OCI-M1 (cell line): ENCODE data around the gene MRPL11.
"Not testable (repeated sequence)": the region's sequence is repeated elsewhere in the genome, so short reads cannot be mapped to it uniquely, and the experiment has no call there.

Experiments
- DNase-seq: peaks from one replicate; lab custom pipeline; 2025; lab: John Stamatoyannopoulos, UW

MRPL11 gene

DNA sequence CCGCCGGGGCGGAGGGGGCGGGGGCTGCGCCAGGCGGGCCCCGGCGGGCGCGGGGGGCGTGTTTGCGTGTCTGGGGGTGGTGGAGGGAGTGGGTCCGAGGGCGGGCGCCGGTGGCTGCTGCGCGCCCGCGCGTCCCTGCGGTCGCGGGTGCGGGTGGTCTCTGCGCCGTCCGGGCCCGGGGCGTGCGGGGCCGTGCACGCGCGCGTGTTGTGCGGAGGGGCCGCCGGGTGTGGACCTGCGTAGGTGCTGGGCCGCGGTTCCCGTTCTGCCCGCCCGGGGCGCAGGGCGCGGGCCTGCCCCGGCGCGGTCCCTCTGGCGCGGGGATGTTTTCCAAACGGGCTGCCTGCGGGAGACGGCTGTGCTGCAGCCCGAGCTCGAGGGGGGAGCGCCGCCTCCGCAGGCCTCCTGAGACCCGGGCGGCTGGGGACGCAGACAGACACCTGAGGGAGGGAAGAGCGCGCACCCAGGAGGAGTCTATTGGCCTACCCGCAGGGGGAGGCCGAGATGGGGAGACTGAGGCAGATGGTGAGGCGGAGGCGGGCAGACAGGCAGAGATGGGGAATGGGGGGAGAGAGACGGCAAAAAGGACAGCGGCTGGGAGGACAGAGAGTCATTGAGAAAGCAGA, 28.5 kb upstream of the MRPL11 start:
- DNase-seq: peak; percentile 43

DNA sequence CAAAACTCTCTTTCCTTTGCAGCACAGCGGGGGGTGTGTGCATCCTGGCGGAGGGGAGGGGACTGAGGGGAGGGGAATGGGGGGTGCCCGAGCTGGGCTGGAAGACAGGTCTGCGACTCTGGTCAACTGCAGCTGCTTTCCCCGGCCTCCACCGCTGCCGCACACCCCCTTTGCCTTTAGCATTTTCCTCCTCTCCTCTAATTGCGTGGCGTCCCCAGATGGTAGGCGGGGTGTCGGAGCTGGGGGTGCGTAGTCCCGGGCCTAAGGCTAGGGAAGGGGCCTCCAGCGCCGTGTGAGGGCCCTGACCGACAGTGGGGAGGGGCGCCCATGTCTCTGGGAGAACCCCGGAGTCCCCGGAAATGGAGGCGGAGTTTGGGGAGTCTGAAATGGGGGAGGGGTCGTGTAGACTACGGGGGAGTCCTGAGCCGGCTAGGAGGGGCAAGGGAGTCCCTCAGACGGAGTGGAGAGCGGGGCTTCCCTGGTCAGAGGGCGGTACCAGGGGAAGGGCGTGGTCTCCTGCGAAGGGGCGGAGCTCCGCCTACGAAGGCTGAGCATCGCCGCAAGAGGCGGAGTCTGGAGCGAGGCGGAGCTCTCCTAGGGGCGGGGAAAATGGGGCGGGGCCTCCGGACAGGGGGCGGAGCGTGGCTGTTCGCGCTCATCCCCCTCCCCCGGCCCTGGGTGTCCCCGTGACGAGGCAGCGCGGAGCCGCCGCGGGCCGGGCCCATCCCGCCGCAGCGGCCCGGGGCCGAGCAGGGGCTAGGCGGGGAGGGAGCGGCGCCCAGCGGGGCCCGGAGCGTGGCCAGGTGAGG, 27.8 kb upstream of the MRPL11 start, which contains the start of gene PELI3:
Gene PELI3 (plus strand): TSS at position 681 of the 809 bp plus-strand sequence. CDS start 1,224 bp downstream, outside the sequence.
- DNase-seq: peak; percentile 94

DNA sequence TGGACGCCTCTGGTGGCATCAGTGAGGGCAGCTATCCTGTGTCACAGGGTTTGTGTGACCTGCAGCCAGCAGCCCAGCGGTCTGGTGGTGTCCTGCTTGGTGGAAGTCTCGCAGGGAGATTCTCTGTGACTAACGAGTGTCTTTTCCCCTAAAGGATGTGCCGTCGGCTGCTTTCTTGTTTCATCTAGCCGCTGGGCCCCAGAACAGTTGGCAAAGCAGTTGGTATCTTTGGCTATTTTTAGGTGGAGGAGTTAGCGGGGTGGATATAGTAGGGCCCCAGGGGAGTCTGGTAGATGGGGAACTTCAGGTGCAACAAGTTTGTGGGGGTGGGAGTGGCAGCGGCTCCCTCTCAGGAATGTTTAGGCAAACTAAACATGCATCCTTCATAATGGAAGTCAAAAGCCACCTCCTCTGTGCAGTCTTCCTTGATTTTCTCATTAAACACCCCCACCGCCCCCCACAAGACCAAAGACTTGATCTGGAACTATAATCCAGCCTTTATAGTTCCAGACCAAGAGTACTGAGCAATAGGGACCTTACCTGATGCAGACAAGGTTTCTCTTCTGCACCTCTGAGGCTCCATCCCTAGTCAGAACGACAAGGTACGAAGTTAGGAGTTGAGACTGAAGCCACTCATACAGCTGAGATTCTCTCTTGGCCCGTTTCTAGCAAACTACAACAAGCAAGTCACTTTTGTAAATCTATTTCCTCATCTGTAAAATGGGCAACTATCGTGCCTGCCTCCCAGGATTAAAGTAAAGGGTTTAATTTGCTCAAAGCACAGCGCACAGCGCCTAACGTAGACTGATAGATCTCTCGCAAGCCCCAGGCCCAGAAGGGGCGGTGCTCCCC, 27.0 kb upstream of the MRPL11 start:
- DNase-seq: peak; percentile 25

DNA sequence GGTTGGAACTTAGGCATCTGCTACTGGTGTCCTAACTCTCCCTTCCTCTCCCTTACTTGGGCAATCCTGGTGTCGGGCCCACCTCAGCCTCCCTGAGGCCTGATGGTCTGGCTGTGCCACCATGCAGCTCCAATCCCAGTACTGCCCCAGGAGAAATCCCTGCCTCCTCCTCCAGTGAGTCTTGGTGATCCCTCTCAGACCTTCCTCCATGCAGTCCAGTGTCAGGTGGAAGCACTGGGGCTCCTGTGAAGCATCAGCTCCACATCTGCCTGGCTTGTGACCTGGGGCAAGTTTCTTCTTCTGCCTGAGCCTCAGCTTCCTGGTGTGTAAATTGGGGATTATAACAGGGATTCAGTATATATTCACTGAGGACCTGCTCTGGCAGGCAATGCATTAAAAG, 26.3 kb upstream of the MRPL11 start:
- no peak for DNase-seq

DNA sequence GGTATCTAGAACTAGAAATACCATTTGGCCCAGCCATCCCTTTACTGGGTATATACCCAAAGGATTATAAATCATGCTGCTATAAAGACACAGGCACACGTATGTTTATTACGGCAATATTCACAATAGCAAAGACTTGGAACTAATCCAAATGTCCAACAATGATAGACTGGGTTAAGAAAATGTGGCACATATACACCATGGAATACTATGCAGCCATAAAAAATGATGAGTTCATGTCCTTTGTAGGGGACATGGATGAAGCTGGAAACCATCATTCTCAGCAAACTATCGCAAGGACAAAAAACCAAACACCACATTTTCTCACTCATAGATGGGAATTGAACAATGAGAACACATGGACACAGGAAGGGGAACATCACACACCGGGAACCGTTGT, 25.5 kb upstream of the MRPL11 start:
- not testable (repeated sequence) for DNase-seq

DNA sequence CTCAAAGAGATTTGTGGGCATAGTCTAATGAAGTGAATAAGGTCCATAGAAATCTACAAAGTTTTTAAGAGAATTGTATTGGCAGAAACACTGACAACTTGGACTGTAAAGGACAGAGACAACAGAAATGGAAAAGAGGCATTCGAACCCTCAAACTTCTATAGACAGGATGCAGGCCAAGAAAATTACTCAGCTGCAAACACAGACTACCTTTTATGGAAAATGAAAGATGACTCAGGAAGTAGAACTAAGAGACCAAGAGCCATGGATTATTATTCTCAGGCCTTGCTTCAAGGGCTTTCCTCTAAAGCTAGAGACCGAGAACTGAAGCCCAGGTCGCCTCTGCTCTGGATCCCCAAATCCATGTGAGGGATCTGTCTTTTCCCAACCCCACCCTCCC, 24.3 kb upstream of the MRPL11 start:
- no peak for DNase-seq

DNA sequence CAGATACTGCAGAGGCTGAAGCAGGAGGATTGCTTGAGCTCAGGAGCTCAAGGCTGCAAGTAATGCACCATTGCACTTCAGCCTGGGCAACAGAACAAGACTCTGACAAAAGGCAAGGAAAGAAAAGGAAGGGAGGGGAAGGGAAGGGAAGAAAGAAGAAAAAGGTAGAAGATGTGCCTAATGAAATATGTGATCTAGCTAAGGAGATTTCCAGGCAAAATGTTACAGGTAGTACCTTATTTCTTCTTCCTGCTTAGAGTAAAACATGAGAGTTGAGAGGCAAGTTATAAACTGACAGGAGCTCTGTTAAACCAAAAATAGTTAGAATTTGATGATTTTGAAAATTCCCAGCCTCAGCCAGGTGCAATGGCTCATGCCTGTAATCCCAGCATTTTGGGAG, 23.4 kb upstream of the MRPL11 start:
- DNase-seq: no peak

DNA sequence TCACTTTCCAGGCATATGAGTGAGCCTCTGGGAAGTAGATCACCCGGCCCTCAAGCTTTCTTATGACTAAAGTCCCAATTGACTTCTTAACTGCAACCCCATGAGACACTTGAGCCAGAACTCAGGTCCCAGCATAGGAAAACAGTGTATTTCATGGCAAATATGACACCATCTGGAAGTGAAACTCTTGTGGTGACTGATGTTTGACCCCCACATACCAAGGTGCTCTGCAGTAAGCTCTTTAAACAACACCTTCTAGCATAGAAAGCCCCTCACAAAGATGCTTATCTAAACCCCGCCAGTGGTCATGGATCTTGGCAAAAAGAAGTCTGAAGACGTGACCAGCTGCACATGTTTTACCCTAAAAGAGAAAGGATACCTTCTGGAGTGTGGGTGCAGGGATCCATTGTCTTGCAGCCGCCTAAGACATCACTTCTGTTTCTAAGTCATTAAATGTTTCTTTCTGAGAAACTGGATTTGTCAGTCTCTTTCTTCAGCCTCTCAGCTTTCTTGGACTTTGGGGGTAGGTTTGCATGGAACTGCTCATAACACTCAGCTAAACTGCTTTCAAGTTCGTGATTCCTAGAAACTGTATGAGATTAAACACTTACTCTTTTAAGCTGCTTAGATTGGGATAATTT, 20.6 kb upstream of the MRPL11 start:
- peak; percentile 44 for DNase-seq

DNA sequence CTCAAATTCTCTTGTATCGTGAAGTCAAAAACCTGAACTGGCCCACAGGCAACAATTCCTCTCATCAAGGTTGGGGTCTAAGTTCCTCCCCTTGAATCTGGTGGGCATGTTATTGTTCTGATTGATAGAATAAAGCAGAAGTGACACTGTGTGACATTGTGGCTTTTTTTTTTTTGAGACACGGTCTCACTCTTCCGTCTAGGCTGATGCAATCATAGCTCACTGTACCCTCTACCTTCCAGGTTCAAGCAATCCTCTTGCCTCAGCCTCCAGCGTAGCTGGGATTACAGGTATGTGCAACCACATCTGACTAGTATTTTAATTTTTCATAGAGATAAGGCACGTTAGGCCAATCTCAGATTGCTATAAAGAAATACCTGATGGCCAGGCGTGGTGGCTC, 19.2 kb upstream of the MRPL11 start:
- DNase-seq: peak; percentile 79

DNA sequence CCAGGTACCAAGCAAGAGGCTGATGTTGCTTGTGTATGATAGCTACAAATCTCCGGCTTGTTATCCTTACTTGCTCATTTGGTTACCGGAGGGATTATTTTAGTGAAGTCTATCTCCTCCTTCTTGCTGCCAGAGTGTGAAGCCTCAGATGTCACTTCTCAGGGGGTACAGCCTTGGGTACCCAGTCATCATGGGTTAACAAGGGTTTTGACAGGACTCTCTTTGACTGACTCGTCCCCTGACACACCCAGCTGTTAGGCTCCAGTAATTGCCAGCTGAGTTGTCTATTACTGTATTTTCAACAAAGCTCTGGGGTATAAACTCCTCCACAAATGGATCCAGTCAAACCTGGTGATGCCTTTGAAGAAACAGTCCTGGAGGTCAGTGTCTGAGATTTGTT, 16.2 kb upstream of the MRPL11 start:
- DNase-seq: no peak

DNA sequence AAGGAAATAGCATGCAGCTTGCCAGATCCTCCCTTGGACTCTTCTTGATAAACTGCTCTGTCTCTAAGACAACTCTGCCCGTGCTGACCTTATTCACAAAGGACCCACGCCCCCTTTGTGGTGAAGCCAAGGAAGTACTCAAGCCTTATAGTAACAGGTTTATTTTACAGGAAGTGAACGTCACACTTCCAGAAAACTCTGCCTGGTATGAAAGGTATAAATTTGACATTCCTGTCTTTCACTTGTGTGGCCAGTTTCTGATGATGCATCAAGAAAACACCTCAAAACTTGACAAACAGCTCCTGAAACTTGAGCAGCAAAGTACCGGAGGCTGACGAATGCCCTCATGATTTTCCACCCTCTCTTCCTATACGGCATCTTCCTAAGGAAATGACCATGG, 15.6 kb upstream of the MRPL11 start:
- DNase-seq: no peak

DNA sequence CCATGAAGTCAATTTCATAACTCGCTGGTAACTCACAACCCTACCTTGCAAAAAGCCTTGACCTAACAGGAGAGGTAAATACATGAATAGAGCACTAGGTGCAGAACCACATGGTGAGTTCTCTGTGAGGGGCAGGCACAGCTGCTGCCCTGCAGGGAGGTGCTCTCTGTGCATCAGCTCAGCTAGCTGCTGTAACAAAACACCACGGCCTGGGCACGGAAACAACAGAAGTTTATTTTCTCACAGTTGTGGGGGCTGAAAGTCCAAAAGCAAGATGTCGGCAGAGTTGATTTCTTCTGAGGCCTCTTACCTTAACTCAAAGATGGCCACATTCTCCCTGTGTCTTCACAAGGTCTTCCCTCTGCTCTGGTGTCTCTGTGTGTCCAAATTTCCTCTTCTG, 13.0 kb upstream of the MRPL11 start:
- DNase-seq: no peak

DNA sequence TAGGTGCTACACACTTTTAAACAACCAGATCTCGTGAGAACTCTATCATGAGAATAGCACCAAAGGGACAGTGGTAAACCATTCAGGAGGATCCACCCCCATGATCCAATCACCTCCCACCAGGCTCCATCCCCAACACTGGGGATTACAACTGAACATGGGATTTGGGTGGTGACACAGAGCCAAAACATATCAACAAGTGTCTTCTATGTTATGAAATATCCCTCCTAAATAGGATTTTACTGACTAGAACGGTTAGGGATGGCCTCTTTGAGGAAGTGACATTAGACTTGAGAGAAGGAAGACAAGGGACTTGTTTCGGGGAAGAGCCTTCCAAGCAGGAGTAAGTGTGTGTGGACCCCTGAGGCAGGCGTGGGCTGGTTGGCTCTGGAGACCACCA, 11.9 kb upstream of the MRPL11 start:
- no peak for DNase-seq

DNA sequence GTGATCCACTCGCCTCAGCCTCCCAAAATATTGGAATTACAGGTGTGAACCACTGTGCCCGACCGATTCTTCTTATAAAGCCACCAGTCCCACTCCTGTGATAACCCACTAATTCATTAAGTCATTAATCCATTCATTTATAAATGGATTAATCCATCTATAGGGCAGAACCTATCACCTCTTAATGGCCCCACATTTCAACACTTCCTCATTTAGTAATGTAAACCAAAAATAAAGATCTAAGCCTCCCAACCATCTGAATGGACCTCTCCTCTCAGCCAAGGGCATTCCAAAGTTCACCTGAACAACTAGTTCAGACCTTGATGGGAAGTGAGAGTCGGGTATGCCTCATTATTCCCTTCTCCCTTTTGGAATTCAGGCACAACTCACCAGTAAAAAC, 9.9 kb upstream of the MRPL11 start:
- DNase-seq: no peak

DNA sequence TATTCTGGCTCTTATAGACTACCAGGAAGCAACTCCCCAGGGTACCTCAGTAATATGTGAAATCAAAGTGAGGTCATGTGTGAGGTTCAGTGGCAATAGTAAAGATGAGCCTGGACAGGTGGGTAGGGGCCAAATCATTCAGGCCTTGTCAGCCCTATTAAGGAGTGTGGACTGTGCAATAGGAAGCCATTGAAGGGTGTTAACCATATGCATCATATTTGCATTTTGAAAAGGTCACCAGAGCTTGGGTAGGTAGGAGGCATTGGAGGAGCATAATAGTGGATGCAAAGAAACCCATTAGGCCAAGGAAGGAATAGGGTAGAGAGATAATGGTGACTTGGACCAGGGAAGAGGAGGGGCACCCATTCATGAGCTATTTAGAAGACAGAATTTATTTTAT, 8.4 kb upstream of the MRPL11 start:
- DNase-seq: no peak

DNA sequence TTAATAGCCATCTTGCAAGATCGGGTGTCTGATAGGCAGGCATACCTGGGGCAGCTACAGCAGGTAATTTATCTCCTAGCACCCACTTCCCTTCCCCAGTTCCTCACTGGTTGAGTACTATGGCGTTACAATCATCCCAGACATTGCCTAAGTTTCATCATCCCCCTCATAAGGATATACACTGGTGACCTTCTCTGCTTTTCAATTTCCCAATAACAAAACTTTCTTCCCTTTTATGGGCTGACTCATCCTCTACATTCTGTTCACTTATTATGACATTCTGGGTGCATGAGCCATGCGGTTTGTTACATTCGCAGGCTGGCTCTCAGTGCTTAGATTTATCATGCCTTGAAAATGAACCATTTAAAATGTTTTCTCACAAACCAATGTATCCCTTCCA, 5.0 kb upstream of the MRPL11 start:
- peak; percentile 70 for DNase-seq

DNA sequence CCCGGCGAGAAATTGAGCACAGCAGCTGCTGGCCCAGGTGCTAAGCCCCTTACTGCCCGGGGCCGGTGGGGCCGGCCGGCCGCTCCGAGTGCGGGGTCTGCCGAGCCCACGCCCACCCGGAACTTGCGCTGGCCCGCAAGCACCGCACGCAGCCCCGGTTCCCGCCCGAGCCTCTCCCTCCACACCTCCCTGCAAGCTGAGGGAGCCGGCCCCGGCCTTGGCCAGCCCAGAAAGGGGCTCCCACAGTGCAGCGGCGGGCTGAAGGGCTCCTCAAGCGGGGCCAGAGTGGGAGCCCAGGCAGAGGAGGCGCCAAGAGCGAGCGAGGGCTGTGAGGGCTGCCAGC, 2.3 kb upstream of the MRPL11 start:
- DNase-seq: not testable (repeated sequence)

DNA sequence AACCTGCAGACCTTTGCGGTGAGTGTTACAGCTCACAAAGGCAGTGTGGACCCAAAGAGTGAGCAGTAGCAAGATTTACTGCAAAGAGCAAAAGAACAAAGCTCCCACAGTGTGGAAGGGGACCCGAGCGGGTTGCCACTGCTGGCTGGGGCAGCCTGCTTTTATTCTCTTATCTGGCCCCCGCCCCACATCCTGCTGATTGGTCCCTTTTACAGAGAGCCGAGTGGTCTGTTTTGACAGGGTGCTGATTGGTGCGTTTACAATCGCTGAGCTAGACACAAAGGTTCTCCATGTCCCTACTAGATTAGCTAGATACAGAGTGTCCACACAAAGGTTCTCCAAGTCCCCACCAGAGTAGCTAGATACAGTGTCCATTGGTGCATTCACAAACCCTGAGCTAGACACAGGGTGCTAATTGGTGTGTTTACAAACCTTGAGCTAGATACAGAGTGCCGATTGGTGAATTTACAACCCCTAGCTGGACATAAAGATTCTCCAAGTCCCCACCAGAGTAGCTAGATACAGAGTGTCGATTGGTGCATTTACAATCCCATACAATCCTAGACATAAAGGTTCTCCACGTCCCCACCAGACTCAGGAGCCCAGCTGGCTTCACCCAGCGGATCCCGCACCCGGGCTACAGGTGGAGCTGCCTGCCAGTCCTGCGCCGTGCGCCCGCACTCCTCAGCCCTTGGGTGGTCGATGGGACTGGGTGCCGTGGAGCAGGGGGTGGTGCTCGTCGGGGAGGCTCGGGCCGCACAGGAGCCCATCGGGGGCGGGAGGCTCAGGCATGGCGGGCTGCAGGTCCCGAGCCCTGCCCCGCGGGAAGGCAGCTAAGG, 1.7 kb upstream of the MRPL11 start:
- DNase-seq: not testable (repeated sequence)

DNA sequence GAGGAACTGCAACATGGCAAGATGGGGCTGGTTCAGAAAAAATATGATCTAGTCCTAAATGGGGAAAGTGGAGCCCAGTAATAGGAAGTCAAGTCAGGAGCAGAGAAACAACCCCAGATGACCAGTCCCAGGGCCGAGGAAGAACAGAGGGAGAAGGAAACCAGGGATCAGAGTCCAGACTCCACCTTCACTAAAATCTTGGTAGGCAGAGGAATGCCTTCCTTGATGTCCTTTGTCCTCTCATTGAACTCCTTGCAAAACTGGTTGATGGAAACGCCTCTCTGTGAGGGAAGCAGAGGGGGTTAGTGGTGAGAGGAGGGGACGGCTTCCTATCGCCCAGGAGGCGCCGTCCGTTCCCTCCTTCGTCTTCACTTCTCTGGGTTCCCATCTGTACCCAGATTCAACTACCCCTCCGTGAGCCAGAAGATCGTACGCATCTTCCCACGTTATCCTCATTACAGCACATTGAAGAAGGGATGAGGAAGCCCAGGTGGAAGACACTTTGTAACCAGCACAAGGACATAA, 607 bp downstream of the MRPL11 start:
- no peak for DNase-seq

DNA sequence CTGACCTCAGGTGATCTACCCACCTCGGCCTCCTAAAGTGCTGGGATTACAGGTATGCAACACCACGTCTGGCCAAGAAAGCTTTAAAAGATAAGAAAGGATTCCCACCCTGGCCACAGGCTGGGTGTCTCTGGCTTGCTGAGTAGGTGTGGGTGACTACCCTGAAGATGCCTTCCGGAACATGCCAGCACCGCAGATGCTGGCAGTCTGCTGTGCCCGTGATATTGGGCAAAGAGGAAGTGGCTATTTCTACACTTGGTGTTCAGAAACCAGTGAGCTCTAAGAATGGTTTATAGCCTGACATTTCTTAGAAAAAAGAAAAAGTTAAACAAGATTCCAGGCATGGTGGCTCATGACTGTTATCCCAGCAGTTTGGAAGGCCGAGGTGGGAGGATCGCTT, 6.1 kb downstream of the MRPL11 start:
- DNase-seq: no peak

DNA sequence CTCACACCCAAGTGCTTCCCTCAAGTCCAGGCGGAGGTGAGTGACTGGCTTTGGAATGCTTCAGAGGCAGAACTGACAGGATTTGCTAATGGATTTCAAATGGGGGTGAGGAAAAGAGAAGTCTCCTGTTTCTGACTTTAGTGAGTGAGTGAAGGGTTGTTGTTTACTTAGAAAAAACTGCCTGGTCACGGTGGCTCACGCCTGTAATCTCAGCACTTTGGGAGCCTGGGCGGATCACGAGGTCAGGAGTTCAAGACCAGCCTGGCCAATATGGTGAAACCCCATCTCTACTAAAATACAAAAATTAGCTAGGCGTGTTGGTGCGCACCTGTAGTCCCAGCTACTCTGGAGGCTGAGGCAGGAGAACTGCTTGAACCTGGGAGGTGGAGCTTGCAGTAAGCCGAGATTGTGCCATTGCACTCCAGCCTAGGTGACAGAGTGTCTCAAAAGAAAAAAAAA, 6.7 kb downstream of the MRPL11 start:
- peak; percentile 6 for DNase-seq
